A549 (cell line): ENCODE data around the gene LHCGR.

ENCODE experiments used
- EP300 ChIP-seq, 2 experiments: fragments of >200 bp; sonication (Bioruptor Twin); formaldehyde crosslinking; IDR thresholded peaks; 2 replicates in 1 of 2; 3 replicates in 1 of 2; pipeline ENCODE4 v1.6.1; 2016 to 2017
- POLR2A ChIP-seq: IDR thresholded peaks from 2 replicates; pipeline ENCODE4 v1.6.1; 2012; ENCODE audit warnings: mild to moderate bottlenecking, low read length
- RAD21 ChIP-seq, 2 experiments: fragments of >200 bp in 1 of 2; sonication (Bioruptor Twin) in 1 of 2; formaldehyde crosslinking in 1 of 2; IDR thresholded peaks in 1 of 2; conservative IDR thresholded peaks in 1 of 2; 2 replicates in 1 of 2; 3 replicates in 1 of 2; pipeline ENCODE4 v1.6.1; 2012 to 2018; ENCODE audit warnings: inconsistent platforms in 1 of 2

GRCh38 chr2:48677450-48677849 lies 78.1 kb downstream of the LHCGR start:
- no peak for TF ChIP-seq RAD21 (conservative IDR thresholded peaks at IDR 0.05 in 1 of 2, IDR thresholded peaks at IDR 0.05 in 1 of 2)
- TF ChIP-seq EP300 (IDR thresholded peaks at IDR 0.05), result no peak
- TF ChIP-seq POLR2A, result no peak
